ENCODE data around the gene ARHGEF4. TPM values are rescaled to one million over a fixed set of nuclear protein-coding genes. Genes with fewer than 3 reads are reported as not detected.

Gene ARHGEF4
- total RNA-seq, 1 donor from 2014 or later = 4.8 TPM

GRCh38 chr2:130834091-130834930 lies 2.4 kb upstream of the ARHGEF4 start:
- FAIRE-seq = no peak

GRCh38 chr2:130834931-130835765 lies 1.6 kb upstream of the ARHGEF4 start:
- H3K4me3 ChIP-seq (ENCODE audit: insufficient read depth, low read depth, low read length) = no peak overlapping the region
- FAIRE-seq = no peak
- TF ChIP-seq EZH2 (IDR thresholded peaks at IDR 0.05; ENCODE audit: insufficient read depth, low read length) (no peak), CTCF (IDR thresholded peaks at IDR 0.05; ENCODE audit: insufficient read depth, low read depth, low read length) (no peak)
- Mint-ChIP-seq H3K27me3 (ENCODE audit: low read depth, unreplicated experiment) (peaks cover 37% of the 10 kb centered on the region), H3K9me3 (ENCODE audit: unreplicated experiment) (no peaks in the 10 kb centered on the region), H3K36me3 (ENCODE audit: low read depth, unreplicated experiment) (no peaks in the 10 kb centered on the region), H3K27ac (ENCODE audit: unreplicated experiment) (no peak overlapping the region), H3K4me3 (ENCODE audit: unreplicated experiment) (no peak overlapping the region), H3K4me1 (ENCODE audit: low read depth, unreplicated experiment) (peaks cover 7% of the 10 kb centered on the region)
- no peaks in the 10 kb centered on the region for H3K9me3 ChIP-seq (ENCODE audit: insufficient read depth, low read depth, low read length)
- H4K20me1 ChIP-seq (ENCODE audit: insufficient read depth, low read length) = no peaks in the 10 kb centered on the region
- H3K36me3 ChIP-seq (ENCODE audit: insufficient read depth, low read length) = no peaks in the 10 kb centered on the region
- no peak overlapping the region for H3K9ac ChIP-seq (ENCODE audit: low read length)
- no peak overlapping the region for H3K27ac ChIP-seq (ENCODE audit: low read depth, low read length)
- peaks cover 26% of the 10 kb centered on the region for H3K27me3 ChIP-seq (ENCODE audit: insufficient read depth, low read length)
- H3K79me2 ChIP-seq (ENCODE audit: insufficient read depth, low read length) = no peaks in the 10 kb centered on the region
- no peak overlapping the region for H2AFZ ChIP-seq (ENCODE audit: low read depth, low read length)
- peaks cover 13% of the 10 kb centered on the region for H3K4me1 ChIP-seq (ENCODE audit: insufficient read depth, low read length)
- no peak for DNase-seq (ENCODE audit: low read depth)
- no peak overlapping the region for H3K4me2 ChIP-seq (ENCODE audit: low read length)

More at GRCh38 chr2:130834091-130834930, 2.4 kb upstream of the ARHGEF4 start:
- peaks cover 11% of the 10 kb centered on the region for H3K4me1 Mint-ChIP-seq (ENCODE audit: low read depth, unreplicated experiment)
- DNase-seq (ENCODE audit: low read depth) = peak; percentile 62
- H3K27me3 ChIP-seq (ENCODE audit: insufficient read depth, low read length) = peaks cover 21% of the 10 kb centered on the region
- TF ChIP-seq EZH2 (IDR thresholded peaks at IDR 0.05; ENCODE audit: insufficient read depth, low read length) (no peak), CTCF (IDR thresholded peaks at IDR 0.05; ENCODE audit: insufficient read depth, low read depth, low read length) (no peak)
- no peak overlapping the region for H3K4me3 ChIP-seq (ENCODE audit: insufficient read depth, low read depth, low read length)
- H3K4me2 ChIP-seq (ENCODE audit: low read length) = peak overlapping the region; percentile 71
- no peaks in the 10 kb centered on the region for H3K79me2 ChIP-seq (ENCODE audit: insufficient read depth, low read length)
- H2AFZ ChIP-seq (ENCODE audit: low read depth, low read length) = peak overlapping the region; percentile 58
- H3K27ac ChIP-seq (ENCODE audit: low read depth, low read length) = no peak overlapping the region
- H3K4me1 ChIP-seq (ENCODE audit: insufficient read depth, low read length) = peaks cover 15% of the 10 kb centered on the region
- H4K20me1 ChIP-seq (ENCODE audit: insufficient read depth, low read length) = no peaks in the 10 kb centered on the region
- no peak overlapping the region for H3K4me3 Mint-ChIP-seq (ENCODE audit: unreplicated experiment)
- no peaks in the 10 kb centered on the region for H3K36me3 Mint-ChIP-seq (ENCODE audit: low read depth, unreplicated experiment)
- H3K36me3 ChIP-seq (ENCODE audit: insufficient read depth, low read length) = no peaks in the 10 kb centered on the region
- H3K9me3 ChIP-seq (ENCODE audit: insufficient read depth, low read depth, low read length) = no peaks in the 10 kb centered on the region
- peak overlapping the region; percentile 14 for H3K27ac Mint-ChIP-seq (ENCODE audit: unreplicated experiment)
- H3K27me3 Mint-ChIP-seq (ENCODE audit: low read depth, unreplicated experiment) = peaks cover 29% of the 10 kb centered on the region
- H3K9ac ChIP-seq (ENCODE audit: low read length) = peak overlapping the region; percentile 20
- H3K9me3 Mint-ChIP-seq (ENCODE audit: unreplicated experiment) = no peaks in the 10 kb centered on the region

Data from astrocyte (in vitro differentiated cells and primary cell).